Effector CD4-positive, alpha-beta T cell (primary cell): Measurements from ENCODE around the gene CHMP1B.

Source experiments
- DNase-seq: peaks from one replicate; pipeline ENCODE4 v3.0.0-alpha.2; 2020
- total RNA-seq: gene quantifications from one replicate; lab custom pipeline; 2026; lab: John Stamatoyannopoulos, UW

CHMP1B gene
- 348 reads per million, percentile 96 among the genes with 10 or more reads in this experiment for total RNA-seq

GRCh38 chr18:11851146-11851805 is at the start of gene CHMP1B:
CHMP1B (plus strand) TSS chr18:11851413; CDS start chr18:11851512, 99 bp downstream.
- peak; percentile 97 for DNase-seq

DNA sequence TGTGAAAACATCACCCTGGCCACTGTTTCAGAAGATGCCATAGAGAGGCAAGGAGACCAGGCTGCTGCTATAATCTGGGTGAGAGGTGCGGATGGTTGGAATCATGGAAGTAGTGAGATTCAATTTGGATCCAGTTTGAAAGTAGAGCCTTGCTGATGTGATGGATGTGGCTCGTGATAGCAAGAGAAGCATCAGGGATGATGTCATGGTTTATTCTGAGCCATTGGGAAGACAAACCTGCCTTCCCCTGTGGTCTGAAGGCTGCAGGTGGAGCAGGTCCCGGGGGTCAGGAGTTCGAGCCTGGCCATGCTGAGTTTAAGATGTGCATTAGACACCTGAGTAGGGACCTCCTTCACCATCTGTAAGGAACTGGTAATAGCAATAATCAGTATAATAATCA is 49.6 kb upstream of the CHMP1B start:
- no peak for DNase-seq

DNA sequence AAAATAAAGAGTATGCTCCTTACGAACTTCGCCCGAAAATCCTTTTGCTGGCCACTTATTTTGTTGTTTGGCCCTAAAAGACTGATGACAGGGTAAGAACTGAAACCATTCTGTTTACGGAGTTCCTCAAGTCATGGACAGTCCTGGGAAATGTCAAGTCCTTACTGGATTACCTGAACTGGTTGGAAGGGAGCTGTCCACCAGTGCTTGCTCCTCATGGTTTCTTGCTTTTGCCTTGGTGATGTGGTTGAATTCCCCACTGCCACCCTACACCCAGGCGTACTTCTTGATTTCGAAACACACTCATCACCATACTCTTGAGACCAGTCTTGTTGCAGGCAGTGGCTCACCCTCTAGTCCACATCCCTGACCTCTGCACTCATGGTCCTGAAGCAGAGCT is 49.1 kb upstream of the CHMP1B start:
- no peak for DNase-seq

GRCh38 chr18:11802586-11802985 is 48.6 kb upstream of the CHMP1B start:
- DNase-seq, result no peak

DNA sequence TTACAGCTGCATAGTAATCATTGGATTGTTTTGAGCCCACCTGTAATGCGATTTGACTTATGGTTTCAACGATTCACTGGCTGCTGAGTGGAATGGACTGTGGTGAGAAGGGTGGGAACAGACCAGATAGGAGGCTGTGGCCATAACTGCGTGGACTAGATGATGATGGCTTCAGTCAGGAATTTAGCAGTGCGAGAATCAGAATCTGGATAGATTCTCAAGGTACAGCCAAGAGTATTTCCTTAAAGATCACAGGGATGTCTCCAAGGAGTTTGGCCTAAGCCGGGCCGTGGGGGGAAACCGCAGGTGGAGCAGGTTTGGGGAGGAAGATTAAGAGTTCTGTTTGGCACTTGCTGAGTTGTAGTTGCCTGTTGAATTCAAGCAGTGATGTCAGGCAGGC is 44.0 kb upstream of the CHMP1B start:
- no peak for DNase-seq

- no peak for DNase-seq
These were observed 43.0 kb upstream of the CHMP1B start for GRCh38 chr18:11808001-11808855.

GRCh38 chr18:11809895-11810294 is 41.3 kb upstream of the CHMP1B start:
- no peak for DNase-seq

GRCh38 chr18:11810379-11810778 is 40.8 kb upstream of the CHMP1B start:
- no peak for DNase-seq

- DNase-seq, result no peak
These were observed 40.2 kb upstream of the CHMP1B start for GRCh38 chr18:11811009-11811408.

DNA sequence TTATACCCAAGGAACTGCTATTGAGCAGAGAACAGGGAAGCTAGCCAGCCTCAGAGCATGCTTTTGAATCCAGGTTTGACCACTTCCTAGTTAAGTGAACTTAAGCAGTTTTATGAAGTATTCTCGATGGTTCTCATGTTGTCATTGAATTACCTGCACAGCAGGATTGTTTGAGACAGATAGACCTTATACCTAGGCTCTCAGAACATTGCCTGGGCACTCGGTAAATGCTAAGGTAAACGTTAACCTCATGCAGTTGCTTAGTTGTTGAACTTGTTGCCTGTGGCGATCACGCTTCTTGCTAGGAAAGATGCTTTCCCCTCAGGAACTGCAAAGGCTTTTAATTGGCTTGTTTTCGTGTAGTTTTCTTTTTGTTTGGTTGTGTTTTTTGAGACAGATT is 34.0 kb upstream of the CHMP1B start:
- DNase-seq, result no peak

- no peak for DNase-seq
These were observed 32.6 kb upstream of the CHMP1B start for GRCh38 chr18:11818486-11819203.

DNA sequence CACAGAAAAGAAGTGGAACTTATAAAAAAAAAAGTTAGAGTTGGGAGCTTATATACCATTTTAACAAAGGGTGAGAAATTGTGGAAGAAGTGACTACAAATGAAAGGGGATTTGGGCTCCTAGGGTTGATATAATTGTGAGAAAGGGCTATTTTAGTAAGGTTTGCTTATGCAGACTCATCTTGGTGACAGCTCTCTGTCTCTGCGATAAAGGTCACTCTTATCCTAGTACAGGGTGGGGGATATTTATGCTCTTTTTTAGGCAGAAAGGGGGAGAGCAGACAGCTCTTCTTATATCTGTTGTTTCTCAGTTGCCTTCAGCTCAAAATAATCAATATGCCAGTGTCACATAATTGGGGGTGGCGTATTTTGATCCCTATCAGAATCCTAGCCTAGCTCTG is 31.3 kb upstream of the CHMP1B start:
- no peak for DNase-seq

GRCh38 chr18:11820697-11821096 is 30.5 kb upstream of the CHMP1B start:
- no peak for DNase-seq

DNA sequence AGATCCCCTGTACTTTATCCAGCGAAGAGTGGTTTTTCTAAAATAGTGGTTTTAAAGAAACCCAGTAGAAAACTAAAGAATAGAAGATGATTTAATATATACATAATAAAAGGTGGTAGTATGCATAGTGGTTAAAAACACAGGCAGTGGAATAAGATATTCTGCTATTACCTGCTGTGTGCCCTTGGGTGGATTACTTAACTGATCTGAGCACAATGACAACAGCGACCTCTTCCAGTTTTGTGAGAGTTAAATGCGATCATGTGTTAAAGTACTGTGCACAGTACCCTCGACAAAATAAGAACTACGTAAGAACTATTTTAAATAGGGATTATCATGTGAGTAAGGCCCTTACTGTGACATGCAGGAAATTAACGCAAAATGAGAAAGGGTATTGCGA is 30.0 kb upstream of the CHMP1B start:
- DNase-seq, result no peak

DNA sequence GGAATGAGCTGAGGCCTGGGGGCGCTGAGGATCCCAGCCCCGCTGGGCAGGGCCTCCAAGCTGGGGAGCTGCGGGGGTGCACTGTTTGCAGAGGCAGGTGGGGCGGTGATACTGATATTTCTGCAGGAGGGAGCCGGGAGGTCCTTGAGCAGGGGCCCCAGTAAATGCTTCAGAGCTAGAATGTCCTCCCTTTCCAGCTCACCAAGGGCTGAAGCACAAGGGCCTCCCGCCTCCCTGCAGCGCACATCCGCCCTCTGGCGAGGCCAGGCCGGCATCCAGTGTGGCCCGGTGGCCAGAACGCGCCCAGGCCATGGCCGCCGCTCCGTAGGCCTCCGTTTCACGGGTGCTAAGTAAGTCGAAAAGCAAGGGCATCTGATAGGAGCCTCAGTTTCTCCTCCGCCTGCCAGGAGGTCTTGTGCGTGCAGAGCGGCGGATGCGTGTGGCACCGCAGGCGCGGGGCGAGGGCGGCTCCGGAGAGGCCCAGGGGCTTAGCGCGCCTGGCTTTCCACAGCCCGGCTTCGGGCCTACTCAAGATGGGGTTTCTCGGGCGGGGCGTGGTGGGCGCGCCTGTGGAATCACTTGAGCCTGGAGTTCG is 29.5 kb upstream of the CHMP1B start:
- DNase-seq, result no peak

DNA sequence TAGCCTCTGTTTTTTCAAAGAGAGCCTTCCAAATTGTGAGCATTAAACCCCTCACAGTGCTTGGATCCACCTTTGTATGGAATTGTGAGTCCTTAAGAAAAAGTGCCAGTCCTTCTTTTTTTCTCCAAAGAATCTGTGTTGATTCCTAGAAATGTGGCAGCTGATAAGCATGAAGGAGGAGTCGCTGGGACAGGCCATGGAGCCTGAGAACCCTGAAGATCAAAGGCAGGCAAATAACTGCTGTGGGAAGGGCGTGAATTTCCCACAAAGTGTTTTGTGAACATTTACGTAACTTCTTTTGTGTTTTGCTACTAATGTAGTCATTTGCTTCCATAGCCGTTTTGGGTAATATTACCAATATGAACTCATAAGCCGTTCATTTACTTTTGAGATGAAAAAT is 27.7 kb upstream of the CHMP1B start:
- DNase-seq, result no peak

- no peak for DNase-seq
These were observed 24.4 kb upstream of the CHMP1B start for GRCh38 chr18:11826836-11827235.

- no peak for DNase-seq
These were observed 22.3 kb upstream of the CHMP1B start for GRCh38 chr18:11828786-11829432.

DNA sequence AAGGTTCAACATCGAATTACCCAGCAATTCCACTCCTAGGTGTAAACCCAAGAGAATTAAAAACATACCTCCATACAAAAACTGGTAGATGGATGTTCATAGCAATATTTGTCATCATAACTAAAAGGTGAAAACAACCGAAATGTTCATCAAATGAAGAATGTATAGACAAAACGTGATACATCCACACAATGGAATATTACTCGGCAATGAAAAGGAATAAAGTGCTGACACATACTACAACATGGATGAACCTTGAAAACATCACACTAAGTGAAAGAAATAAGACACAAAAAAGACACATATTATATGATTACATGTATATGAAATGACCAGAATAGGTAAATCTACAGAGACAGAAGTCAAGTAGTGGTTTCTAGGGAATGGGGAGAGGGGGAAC is 20.6 kb upstream of the CHMP1B start:
- no peak for DNase-seq

- no peak for DNase-seq
These were observed 19.3 kb upstream of the CHMP1B start for GRCh38 chr18:11831921-11832320.

GRCh38 chr18:11834772-11835171 is 16.4 kb upstream of the CHMP1B start:
- no peak for DNase-seq

DNA sequence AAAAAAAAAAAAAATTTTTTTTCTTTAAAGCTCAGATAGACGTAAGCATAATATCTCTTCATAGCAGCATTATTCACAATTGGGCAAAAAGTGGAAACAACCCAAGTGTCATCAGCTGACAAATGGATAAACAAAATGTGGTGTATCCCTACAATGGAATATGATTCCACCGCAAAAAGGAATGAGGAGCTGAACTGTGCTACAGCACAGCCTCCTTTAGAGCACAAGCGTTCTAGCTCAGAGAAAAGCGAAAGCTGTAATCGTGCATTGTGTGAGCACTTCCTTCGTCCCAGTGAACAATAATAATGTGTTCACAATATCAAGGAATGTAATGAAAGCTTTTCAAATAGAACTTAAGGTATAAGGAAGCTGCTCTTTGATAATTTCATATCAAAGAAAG is 11.7 kb upstream of the CHMP1B start:
- DNase-seq, result no peak

GRCh38 chr18:11840493-11840892 is 10.7 kb upstream of the CHMP1B start:
- no peak for DNase-seq
